ENCODE results near the gene CHST8. TPM values are rescaled to one million over a fixed set of nuclear protein-coding genes. Genes with fewer than 3 reads are reported as not detected.

CHST8 gene
- total and polyA plus RNA-seq, 2 experiments from 2014 or later, result 9.3 to 38.2 TPM

DNA sequence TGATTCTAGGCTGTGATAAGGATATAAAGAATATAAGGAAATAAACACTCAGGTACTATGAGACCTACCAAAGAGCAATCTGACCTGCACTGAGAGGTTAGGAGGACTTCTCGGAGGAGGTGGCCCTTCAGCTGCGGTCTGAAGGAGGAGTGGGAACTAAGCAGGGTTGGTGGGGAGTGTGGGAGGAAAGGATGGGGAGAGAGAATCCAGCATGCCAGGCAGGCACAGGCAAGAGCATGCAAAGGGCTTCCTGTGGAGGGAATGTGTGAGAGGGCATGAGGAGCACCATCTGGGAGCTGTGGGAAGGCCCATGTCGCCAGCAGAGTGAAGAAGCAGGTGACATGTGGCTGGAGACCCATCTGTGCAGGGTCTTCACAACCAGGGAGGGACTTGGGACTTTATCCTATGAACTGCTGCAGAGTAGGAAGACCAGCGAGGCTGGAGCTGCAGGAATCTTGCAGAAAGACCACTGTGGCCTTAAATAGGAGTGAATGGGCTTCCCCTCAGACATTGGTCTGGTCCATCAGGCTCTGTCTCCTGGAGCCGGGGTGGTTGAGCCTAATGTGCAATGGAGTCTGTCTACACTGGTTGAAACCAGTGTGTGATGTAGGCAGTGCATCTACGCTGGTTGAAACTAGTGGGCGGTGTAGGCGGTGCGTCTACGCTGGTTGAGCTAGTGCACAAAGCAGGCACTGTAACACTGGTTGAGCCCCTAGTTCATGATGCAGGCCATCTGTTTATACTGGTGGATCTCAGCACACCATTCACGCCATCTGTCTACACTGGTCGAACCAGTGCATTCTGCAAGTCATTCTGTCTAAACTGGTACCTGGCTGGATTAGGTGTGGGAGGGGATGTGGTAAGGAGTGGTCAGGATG lies 6.4 kb downstream of the CHST8 start:
- Histone ChIP-seq H2AFZ (no peak overlapping the region), H3K9me2 (ENCODE audit: insufficient read depth) (no peaks in the 10 kb centered on the region), H3K79me2 (replicated peaks; ENCODE audit: insufficient read depth) (peaks cover 73% of the 10 kb centered on the region), H3F3A (replicated peaks; ENCODE audit: low read depth) (no peaks in the 10 kb centered on the region), H3K27me3 (ENCODE audit: insufficient read depth) (peaks cover 22% of the 10 kb centered on the region), H3K4me3 (no peak overlapping the region), H3K27ac (ENCODE audit: low read depth) (no peak overlapping the region), H3K4me1 (ENCODE audit: insufficient read depth) (peaks cover 35% of the 10 kb centered on the region), H4K20me1 (replicated peaks; ENCODE audit: insufficient read depth) (peaks cover 6% of the 10 kb centered on the region), H3K36me3 (ENCODE audit: insufficient read depth) (peaks cover 3% of the 10 kb centered on the region; the same call in 1 of the 2 replicates), H3K4me2 (no peak overlapping the region)
- Mint-ChIP-seq H3K4me3 (no peak overlapping the region; the same call in 2 of the 3 replicates), H3K4me1 (peaks cover 52% of the 10 kb centered on the region), H3K9me3 (no peaks in the 10 kb centered on the region), H3K27ac (no peak overlapping the region), H3K36me3 (ENCODE audit: low read depth) (peaks cover 8% of the 10 kb centered on the region), H3K27me3 (ENCODE audit: insufficient read depth, low read depth, poor library complexity) (peaks cover 35% of the 10 kb centered on the region)
- TF ChIP-seq REST (IDR thresholded peaks at IDR 0.05; ENCODE audit: unreplicated experiment) (no peak), EZH2phosphoT487 (IDR thresholded peaks at IDR 0.05; ENCODE audit: unreplicated experiment) (no peak), ZNF114 (CRISPR knock-in tag; IDR thresholded peaks at IDR 0.05) (no peak), CREB1 (CRISPR knock-in tag; IDR thresholded peaks at IDR 0.05; ENCODE audit: low read depth) (no peak), NANOG (IDR thresholded peaks at IDR 0.05; ENCODE audit: borderline replicate concordance) (no peak), STAT1 (IDR thresholded peaks at IDR 0.05; ENCODE audit: unreplicated experiment) (no peak), ETS1 (IDR thresholded peaks at IDR 0.05) (no peak), ZNF331 (CRISPR knock-in tag; IDR thresholded peaks at IDR 0.05; ENCODE audit: low read depth) (no peak)
- TF ChIP-seq, protein P1, sequence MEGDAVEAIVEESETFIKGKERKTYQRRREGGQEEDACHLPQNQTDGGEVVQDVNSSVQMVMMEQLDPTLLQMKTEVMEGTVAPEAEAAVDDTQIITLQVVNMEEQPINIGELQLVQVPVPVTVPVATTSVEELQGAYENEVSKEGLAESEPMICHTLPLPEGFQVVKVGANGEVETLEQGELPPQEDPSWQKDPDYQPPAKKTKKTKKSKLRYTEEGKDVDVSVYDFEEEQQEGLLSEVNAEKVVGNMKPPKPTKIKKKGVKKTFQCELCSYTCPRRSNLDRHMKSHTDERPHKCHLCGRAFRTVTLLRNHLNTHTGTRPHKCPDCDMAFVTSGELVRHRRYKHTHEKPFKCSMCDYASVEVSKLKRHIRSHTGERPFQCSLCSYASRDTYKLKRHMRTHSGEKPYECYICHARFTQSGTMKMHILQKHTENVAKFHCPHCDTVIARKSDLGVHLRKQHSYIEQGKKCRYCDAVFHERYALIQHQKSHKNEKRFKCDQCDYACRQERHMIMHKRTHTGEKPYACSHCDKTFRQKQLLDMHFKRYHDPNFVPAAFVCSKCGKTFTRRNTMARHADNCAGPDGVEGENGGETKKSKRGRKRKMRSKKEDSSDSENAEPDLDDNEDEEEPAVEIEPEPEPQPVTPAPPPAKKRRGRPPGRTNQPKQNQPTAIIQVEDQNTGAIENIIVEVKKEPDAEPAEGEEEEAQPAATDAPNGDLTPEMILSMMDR (conservative IDR thresholded peaks at IDR 0.05; ENCODE audit: low read depth in 2 of 2), result no peak
- DNase-seq (ENCODE audit: low spot score) (no peak), ATAC-seq (no peak)

Data from GM23338 (cell line).